ENCODE data around the gene TTLL11. TPM values are rescaled to one million over a fixed set of nuclear protein-coding genes. Genes with fewer than 3 reads are reported as not detected.

TTLL11 gene
- total RNA-seq, 2 experiments from 2014 or later: 0.56 to 1.4 TPM

DNA sequence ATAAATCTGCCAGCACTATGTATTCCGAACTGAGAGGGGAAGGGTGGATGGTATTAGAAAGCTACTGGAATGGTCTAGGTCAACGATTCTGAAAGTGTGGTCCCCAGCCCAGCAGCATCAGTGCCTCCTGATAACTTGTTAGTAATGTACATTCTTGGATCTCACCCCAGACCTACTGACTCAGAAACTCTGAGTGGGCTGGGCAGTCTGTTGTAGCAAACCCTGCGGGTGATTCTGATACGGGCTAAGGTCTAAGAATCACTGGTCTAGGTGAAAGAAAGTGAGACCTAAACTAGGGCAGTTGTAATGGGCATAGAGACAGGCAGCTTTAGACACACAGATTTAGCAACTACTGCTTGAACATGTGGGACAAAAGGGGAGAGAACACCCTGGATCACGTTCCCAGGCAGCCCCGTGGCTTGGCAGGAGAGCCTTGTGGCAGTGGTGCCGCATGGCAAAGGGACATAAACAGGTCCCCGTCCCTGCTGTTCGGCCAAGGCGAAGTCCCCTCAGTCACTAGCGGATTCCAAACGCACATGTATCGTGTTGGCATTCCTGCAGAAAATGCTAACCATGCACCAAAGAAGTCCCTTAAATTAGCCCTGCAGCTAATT is 216.3 kb downstream of the TTLL11 start:
- intact Hi-C loops (cut with micrococcal nuclease): no loop called here
- DNase-seq: no peak
- H3K9me3 Mint-ChIP-seq: no peaks in the 10 kb centered on the region
- H3K36me3 Mint-ChIP-seq (ENCODE audit: low read depth): no peaks in the 10 kb centered on the region
- no peak overlapping the region for H3K27ac Mint-ChIP-seq
- ChIA-PET POLR2A (no interaction called here), CTCF (no interaction called here)
- no peak overlapping the region for H3K4me3 Mint-ChIP-seq
- no peaks in the 10 kb centered on the region for H3K4me1 Mint-ChIP-seq (ENCODE audit: low read depth)
- TF ChIP-seq, protein P1, sequence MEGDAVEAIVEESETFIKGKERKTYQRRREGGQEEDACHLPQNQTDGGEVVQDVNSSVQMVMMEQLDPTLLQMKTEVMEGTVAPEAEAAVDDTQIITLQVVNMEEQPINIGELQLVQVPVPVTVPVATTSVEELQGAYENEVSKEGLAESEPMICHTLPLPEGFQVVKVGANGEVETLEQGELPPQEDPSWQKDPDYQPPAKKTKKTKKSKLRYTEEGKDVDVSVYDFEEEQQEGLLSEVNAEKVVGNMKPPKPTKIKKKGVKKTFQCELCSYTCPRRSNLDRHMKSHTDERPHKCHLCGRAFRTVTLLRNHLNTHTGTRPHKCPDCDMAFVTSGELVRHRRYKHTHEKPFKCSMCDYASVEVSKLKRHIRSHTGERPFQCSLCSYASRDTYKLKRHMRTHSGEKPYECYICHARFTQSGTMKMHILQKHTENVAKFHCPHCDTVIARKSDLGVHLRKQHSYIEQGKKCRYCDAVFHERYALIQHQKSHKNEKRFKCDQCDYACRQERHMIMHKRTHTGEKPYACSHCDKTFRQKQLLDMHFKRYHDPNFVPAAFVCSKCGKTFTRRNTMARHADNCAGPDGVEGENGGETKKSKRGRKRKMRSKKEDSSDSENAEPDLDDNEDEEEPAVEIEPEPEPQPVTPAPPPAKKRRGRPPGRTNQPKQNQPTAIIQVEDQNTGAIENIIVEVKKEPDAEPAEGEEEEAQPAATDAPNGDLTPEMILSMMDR (IDR thresholded peaks at IDR 0.05): no peak
- no peaks in the 10 kb centered on the region for H3K27me3 Mint-ChIP-seq
- no peak for ATAC-seq

DNA sequence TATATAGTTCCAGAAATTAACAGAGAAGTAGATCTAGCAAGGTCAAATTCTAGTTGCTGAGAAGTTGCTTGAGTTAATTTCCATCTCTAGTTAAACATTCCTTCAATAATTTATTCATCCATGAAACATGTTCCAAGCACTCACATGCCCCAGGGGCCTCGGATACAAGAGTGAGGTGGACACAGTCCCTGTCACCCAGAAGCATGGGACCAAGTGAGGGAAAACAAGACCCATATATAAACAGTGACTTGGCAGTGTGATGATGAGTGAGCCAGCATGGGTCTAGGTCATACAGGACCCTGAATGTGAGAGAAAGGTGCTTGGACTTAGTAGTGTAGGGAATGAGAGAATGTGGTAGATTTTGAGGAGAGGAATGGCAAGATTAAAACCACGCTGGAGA is 216.9 kb downstream of the TTLL11 start:
- Mint-ChIP-seq H3K36me3 (ENCODE audit: low read depth) (no peaks in the 10 kb centered on the region), H3K4me1 (ENCODE audit: low read depth) (no peaks in the 10 kb centered on the region), H3K27me3 (no peaks in the 10 kb centered on the region), H3K9me3 (no peaks in the 10 kb centered on the region), H3K27ac (no peak overlapping the region), H3K4me3 (no peak overlapping the region)
- ATAC-seq: no peak
- no peak for DNase-seq
- POLR2A ChIA-PET: no interaction called here
- CTCF ChIA-PET: no interaction called here
- intact Hi-C loops (cut with micrococcal nuclease): no loop called here
- TF ChIP-seq, protein P1 (IDR thresholded peaks at IDR 0.05): no peak

DNA sequence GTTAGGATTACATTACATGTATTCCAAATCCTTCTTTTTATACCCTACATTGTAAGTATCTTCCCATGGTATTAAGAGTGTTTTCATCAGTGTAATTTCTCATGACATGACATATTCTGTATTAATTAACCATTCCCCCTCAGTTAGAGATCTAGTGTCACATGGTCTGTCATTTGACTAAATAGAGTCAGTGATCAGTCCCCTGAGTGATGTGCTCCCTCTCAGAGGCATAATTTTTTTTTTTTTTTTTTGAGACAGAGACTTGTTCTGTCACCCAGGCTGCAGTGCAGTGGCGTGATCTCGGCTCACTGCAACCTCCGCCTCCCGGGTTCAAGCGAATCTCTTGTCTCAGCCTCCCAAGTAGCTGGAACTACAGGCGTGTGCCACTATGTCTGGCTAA is 218.6 kb downstream of the TTLL11 start:
- Mint-ChIP-seq H3K36me3 (ENCODE audit: low read depth) (no peaks in the 10 kb centered on the region), H3K4me3 (no peak overlapping the region), H3K27ac (no peak overlapping the region), H3K27me3 (no peaks in the 10 kb centered on the region), H3K9me3 (no peaks in the 10 kb centered on the region), H3K4me1 (ENCODE audit: low read depth) (no peaks in the 10 kb centered on the region)
- ATAC-seq (no peak), DNase-seq (no peak)
- ChIA-PET CTCF (no interaction called here), POLR2A (no interaction called here)
- TF ChIP-seq, protein P1 (IDR thresholded peaks at IDR 0.05): no peak
- intact Hi-C loops (cut with micrococcal nuclease): no loop called here

DNA sequence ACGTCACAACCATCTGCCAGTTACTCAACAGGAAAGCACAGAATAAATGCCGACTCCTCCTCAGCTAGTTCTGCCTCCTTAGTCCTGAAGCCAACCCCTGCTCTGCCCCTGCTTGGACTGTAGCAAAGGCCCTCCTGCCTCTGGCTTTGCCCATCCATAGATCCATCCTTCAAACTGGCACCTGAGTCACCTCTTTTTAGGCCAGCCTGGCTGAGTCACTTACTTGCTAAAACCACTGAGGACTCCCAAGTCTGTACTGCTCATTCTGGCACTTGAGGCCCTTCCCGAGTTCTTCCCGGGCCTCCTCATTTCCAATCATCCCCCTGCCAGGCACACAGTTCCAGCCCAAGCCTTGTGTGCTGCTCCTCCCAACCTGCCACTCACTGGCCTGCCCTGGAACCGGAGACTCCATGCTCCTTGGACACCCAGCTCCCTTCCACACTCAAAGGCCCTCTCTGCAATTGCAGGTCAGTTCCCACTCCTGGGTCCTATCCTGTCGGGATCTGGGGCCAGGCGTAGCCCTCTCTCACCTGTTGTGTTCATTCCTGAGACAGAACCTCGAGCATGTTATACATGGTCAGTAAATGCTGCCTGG is 221.6 kb downstream of the TTLL11 start:
- TF ChIP-seq, protein P1 (IDR thresholded peaks at IDR 0.05): no peak
- Mint-ChIP-seq H3K9me3 (no peaks in the 10 kb centered on the region), H3K4me1 (ENCODE audit: low read depth) (no peaks in the 10 kb centered on the region), H3K27me3 (no peaks in the 10 kb centered on the region), H3K27ac (no peak overlapping the region), H3K4me3 (no peak overlapping the region), H3K36me3 (ENCODE audit: low read depth) (no peaks in the 10 kb centered on the region)
- ATAC-seq: no peak
- CTCF ChIA-PET: no interaction called here
- intact Hi-C loops (cut with micrococcal nuclease): no loop called here
- no peak for DNase-seq
- POLR2A ChIA-PET: no interaction called here

DNA sequence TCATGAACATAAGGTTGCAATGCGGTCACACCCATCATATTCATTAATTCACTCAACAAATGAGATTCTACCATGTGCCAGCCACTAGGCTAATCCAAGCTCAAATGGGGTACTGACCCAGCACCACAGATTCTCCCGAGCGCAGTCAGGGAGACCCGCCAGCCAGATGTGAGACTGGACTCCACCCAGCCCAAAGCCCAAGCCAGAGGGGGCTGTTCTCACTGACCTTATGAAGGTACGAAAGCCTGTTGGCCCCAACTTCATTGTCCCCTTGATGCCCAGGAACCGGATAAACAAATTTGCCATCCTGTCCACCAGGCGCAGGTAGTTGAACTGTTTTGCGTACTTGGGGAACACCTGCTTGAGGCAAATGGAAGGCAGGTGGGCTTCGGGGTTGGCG is 222.8 kb downstream of the TTLL11 start:
- no peak for DNase-seq
- Mint-ChIP-seq H3K9me3 (no peaks in the 10 kb centered on the region), H3K27me3 (no peaks in the 10 kb centered on the region), H3K27ac (no peak overlapping the region), H3K36me3 (ENCODE audit: low read depth) (no peaks in the 10 kb centered on the region), H3K4me1 (ENCODE audit: low read depth) (no peaks in the 10 kb centered on the region), H3K4me3 (no peak overlapping the region)
- CTCF ChIA-PET: no interaction called here
- POLR2A ChIA-PET: no interaction called here
- TF ChIP-seq, protein P1 (IDR thresholded peaks at IDR 0.05): no peak
- ATAC-seq: no peak
- intact Hi-C loops (cut with micrococcal nuclease): no loop called here

All from activated CD8-positive, alpha-beta T cell treated with anti-CD3 and anti-CD28 coated beads for 36 hours (primary cell).